ENCODE data around the gene CLBA1. TPM values are rescaled to one million over a fixed set of nuclear protein-coding genes. Genes with fewer than 3 reads are reported as not detected.

The CLBA1 gene
- total RNA-seq, 1 experiment from 2014 or later = 24.3 TPM

DNA sequence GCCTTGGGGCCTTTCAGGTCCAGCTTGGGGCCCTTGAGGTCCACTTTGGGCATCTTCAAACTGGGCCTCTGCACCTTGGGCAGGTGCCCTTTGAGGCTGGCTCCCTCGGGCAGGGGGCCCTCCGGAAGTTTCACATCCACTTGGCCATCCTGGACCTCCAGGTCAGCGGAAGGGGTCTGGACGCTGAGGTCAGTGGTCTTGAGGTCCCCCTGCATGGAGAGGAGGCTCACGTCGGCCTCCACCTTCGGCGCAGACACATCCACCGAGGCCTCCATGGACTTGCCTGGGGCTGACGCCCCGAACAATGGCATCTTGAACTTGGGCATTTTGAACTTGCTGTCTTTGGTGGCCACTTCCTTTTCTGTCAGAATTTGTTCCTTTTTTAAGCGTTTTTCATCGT, 32.5 kb upstream of the CLBA1 start:
- POLR2A ChIA-PET = no interaction called here
- BruUV-seq (replicated peaks) = TSS peak; percentile 48
- peaks cover 100% of the 10 kb centered on the region for H3K36me3 Mint-ChIP-seq (ENCODE audit: insufficient read depth, unreplicated experiment)
- H3K27ac Mint-ChIP-seq (ENCODE audit: low read depth, unreplicated experiment) = peak overlapping the region; percentile 84
- peaks cover 7% of the 10 kb centered on the region for H3K4me1 Mint-ChIP-seq (ENCODE audit: insufficient read depth, unreplicated experiment)
- no peaks in the 10 kb centered on the region for H3K27me3 Mint-ChIP-seq (ENCODE audit: insufficient read depth, unreplicated experiment)
- TF ChIP-seq, protein P1, sequence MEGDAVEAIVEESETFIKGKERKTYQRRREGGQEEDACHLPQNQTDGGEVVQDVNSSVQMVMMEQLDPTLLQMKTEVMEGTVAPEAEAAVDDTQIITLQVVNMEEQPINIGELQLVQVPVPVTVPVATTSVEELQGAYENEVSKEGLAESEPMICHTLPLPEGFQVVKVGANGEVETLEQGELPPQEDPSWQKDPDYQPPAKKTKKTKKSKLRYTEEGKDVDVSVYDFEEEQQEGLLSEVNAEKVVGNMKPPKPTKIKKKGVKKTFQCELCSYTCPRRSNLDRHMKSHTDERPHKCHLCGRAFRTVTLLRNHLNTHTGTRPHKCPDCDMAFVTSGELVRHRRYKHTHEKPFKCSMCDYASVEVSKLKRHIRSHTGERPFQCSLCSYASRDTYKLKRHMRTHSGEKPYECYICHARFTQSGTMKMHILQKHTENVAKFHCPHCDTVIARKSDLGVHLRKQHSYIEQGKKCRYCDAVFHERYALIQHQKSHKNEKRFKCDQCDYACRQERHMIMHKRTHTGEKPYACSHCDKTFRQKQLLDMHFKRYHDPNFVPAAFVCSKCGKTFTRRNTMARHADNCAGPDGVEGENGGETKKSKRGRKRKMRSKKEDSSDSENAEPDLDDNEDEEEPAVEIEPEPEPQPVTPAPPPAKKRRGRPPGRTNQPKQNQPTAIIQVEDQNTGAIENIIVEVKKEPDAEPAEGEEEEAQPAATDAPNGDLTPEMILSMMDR (IDR thresholded peaks at IDR 0.05; ENCODE audit: unreplicated experiment) = no peak
- CTCF ChIA-PET = interaction anchor here (0.7 kb wide), 1 partner anchor 93 kb away, joined by 3 read pairs; no protein-coding TSS in a partner anchor
- no peak for DNase-seq (ENCODE audit: unreplicated experiment)
- intact Hi-C loops (cut with micrococcal nuclease) = no loop called here
- H3K9me3 Mint-ChIP-seq (ENCODE audit: unreplicated experiment) = peaks cover 8% of the 10 kb centered on the region
- peak overlapping the region; percentile 13 for H3K4me3 Mint-ChIP-seq (ENCODE audit: unreplicated experiment)

DNA sequence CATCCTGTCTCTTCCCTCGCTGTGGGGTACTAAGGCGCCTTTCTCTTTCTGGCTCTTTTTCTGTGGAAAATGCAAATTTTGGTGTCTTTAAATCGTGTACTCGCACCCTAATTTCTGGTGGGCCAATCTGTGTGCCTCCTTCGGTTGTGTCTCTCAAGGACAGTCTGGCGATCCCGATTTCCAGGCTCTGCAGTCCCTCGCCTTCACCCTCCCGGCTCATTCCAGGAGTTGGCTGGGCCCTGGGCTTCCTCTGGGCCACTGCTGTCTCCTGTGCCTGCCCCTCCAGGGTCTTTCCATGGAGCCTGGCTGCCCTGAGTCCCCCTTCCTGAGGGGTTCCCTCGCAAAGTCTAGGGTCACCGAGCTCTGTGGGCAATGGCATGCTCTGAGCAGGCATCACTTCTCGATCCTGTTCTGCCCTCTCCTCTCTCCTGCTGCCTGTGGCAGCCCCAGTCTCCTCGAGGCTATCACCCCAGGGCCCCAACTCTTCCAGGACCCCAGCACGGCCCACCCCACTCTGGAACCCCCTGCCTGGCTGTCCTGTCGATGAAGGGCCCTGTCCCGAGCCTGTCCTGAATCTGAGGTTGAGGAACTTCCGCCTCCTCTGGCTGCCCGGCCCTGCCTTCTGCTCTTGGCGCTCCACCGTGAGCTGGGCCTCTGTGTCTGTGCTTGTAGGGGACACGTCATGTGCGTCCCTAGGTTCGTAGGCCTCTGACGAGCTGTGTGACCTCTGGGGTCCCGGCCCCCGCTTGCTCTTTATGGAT, 31.5 kb upstream of the CLBA1 start:
- intact Hi-C loops (cut with micrococcal nuclease) = no loop called here
- ChIA-PET CTCF (interaction anchor here (0.7 to 0.8 kb wide), 3 partner anchors 9 to 92 kb away, joined by 3 read pairs; no protein-coding TSS in a partner anchor), POLR2A (interaction anchor here (2.1 kb wide), 1 partner anchor 19 kb away, joined by 9 read pairs; no protein-coding TSS in a partner anchor)
- DNase-seq (ENCODE audit: unreplicated experiment) = no peak
- H3K27me3 Mint-ChIP-seq (ENCODE audit: insufficient read depth, unreplicated experiment) = no peaks in the 10 kb centered on the region
- peak overlapping the region; percentile 84 for H3K27ac Mint-ChIP-seq (ENCODE audit: low read depth, unreplicated experiment)
- peak overlapping the region; percentile 13 for H3K4me3 Mint-ChIP-seq (ENCODE audit: unreplicated experiment)
- BruUV-seq (replicated peaks) = no TSS peak
- H3K36me3 Mint-ChIP-seq (ENCODE audit: insufficient read depth, unreplicated experiment) = peaks cover 100% of the 10 kb centered on the region
- H3K9me3 Mint-ChIP-seq (ENCODE audit: unreplicated experiment) = peaks cover 8% of the 10 kb centered on the region
- peaks cover 7% of the 10 kb centered on the region for H3K4me1 Mint-ChIP-seq (ENCODE audit: insufficient read depth, unreplicated experiment)
- TF ChIP-seq, protein P1 (IDR thresholded peaks at IDR 0.05; ENCODE audit: unreplicated experiment) = no peak

DNA sequence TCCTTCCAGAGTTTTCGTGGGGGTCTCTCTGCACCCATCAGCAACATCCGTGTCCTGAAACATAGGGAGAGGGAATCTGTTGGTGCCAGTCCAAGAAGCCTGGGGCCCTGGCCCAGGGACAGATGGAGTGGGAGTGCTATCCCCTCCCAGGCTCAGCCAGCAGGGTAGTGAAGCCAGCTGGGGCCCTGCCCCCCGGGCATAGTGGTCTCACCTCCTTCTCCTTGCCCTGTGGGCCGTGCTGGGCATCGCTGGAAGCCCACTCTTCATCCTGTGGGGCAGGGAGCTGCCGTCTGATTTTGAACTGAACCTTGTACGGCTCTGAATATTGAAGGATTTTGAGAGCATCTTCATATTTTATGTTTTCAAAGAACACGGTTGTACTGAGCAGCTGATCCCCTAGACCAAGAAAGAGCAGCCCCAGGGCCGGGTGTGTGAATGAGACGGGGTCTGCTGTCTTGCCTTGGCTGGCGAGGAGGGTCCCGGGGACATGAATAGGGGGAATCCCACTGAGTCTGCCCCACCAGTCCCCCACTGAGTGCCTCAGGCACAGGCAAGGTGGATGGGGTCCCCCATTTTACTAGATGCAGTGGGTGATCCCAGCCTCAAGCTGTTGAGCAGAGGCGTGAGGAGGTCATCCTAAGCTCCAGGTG, 30.7 kb upstream of the CLBA1 start:
- TF ChIP-seq, protein P1 (IDR thresholded peaks at IDR 0.05; ENCODE audit: unreplicated experiment) = no peak
- Mint-ChIP-seq H3K9me3 (ENCODE audit: unreplicated experiment) (peaks cover 8% of the 10 kb centered on the region), H3K4me3 (ENCODE audit: unreplicated experiment) (no peak overlapping the region), H3K27me3 (ENCODE audit: insufficient read depth, unreplicated experiment) (no peaks in the 10 kb centered on the region), H3K36me3 (ENCODE audit: insufficient read depth, unreplicated experiment) (peaks cover 100% of the 10 kb centered on the region), H3K4me1 (ENCODE audit: insufficient read depth, unreplicated experiment) (peaks cover 7% of the 10 kb centered on the region), H3K27ac (ENCODE audit: low read depth, unreplicated experiment) (no peak overlapping the region)
- no peak for DNase-seq (ENCODE audit: unreplicated experiment)
- intact Hi-C loops (cut with micrococcal nuclease) = no loop called here
- no TSS peak for BruUV-seq (replicated peaks)
- CTCF ChIA-PET = interaction anchor here (0.6 to 0.8 kb wide), 3 partner anchors 8 to 152 kb away, joined by 3 read pairs; no protein-coding TSS in a partner anchor
- POLR2A ChIA-PET = interaction anchor here (0.7 to 2.1 kb wide), 5 partner anchors 10 to 104 kb away, joined by 3 to 9 read pairs (median 4); no protein-coding TSS in a partner anchor

DNA sequence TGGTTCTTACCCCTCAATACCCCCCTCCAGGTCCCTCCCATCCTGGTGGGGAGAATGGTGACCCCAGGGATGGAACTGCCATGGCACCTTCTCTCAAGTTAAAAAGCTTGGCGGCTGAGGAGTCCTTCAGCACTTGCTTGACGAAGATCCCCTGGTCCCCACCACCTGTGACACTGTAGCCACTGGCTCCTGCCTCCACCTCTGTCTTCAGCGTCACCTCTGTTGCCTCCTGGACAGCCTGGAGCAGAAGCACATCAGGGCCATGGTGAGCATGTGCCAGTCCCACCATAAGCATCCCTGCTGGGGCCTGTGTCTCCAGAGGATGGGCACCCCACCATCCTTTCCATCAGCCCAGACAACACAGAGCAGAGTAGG, 30.2 kb upstream of the CLBA1 start:
- H3K36me3 Mint-ChIP-seq (ENCODE audit: insufficient read depth, unreplicated experiment) = peaks cover 100% of the 10 kb centered on the region
- peaks cover 7% of the 10 kb centered on the region for H3K4me1 Mint-ChIP-seq (ENCODE audit: insufficient read depth, unreplicated experiment)
- H3K9me3 Mint-ChIP-seq (ENCODE audit: unreplicated experiment) = peaks cover 8% of the 10 kb centered on the region
- intact Hi-C loops (cut with micrococcal nuclease) = no loop called here
- BruUV-seq (replicated peaks) = no TSS peak
- DNase-seq (ENCODE audit: unreplicated experiment) = no peak
- H3K27ac Mint-ChIP-seq (ENCODE audit: low read depth, unreplicated experiment) = no peak overlapping the region
- TF ChIP-seq, protein P1 (IDR thresholded peaks at IDR 0.05; ENCODE audit: unreplicated experiment) = no peak
- no peak overlapping the region for H3K4me3 Mint-ChIP-seq (ENCODE audit: unreplicated experiment)
- CTCF ChIA-PET = interaction anchor here (0.6 to 1.0 kb wide), 4 partner anchors 8 to 151 kb away, joined by 3 read pairs; no protein-coding TSS in a partner anchor
- no peaks in the 10 kb centered on the region for H3K27me3 Mint-ChIP-seq (ENCODE audit: insufficient read depth, unreplicated experiment)
- POLR2A ChIA-PET = interaction anchor here (0.6 to 2.1 kb wide), 6 partner anchors 11 to 1008 kb away, joined by 3 to 9 read pairs (median 4); no protein-coding TSS in a partner anchor
